Neural crest cell (in vitro differentiated cells): ENCODE data around the gene CEP350. TPM values are rescaled to one million over a fixed set of nuclear protein-coding genes. Genes with fewer than 3 reads are reported as not detected.

ENCODE experiments used
- DNase-seq: peaks from one replicate; pipeline ENCODE4 v3.0.0; 2021; ENCODE audit warnings: low read depth, mixed read lengths, low spot score
- H3K27ac Mint-ChIP-seq: one replicate; pipeline ENCODE4 v1.8.0; 2021; ENCODE audit warnings: mild to moderate bottlenecking, mixed read lengths; ENCODE audit not compliant: unreplicated experiment
- H3K27me3 Mint-ChIP-seq: 2 replicates; pipeline ENCODE4 v1.8.0; 2021; ENCODE audit warnings: low read depth, mild to moderate bottlenecking, mixed read lengths
- H3K36me3 Mint-ChIP-seq: 2 replicates; pipeline ENCODE4 v1.8.0; 2021; ENCODE audit warnings: low read depth, mild to moderate bottlenecking, mixed read lengths
- H3K4me1 Mint-ChIP-seq: 2 replicates; pipeline ENCODE4 v1.8.0; 2021; ENCODE audit warnings: mixed read lengths
- H3K4me3 Mint-ChIP-seq: one replicate; pipeline ENCODE4 v1.8.0; 2021; ENCODE audit warnings: mild to moderate bottlenecking, mixed read lengths
- H3K9me3 Mint-ChIP-seq: 2 replicates; pipeline ENCODE4 v1.8.0; 2021; ENCODE audit warnings: mixed read lengths
- total RNA-seq: library from RNA; stranded (reverse); gene quantifications from 2 replicates; pipeline ENCODE4 v1.2.1, GENCODE V29; 2021
- TF ChIP-seq, protein P1 (sequence below): fragments of 200-600 bp; sonication (generic); conservative IDR thresholded peaks from 2 replicates; pipeline ENCODE4 v1.5.0; 2021; ENCODE audit warnings: antibody characterized with exemption, mild to moderate bottlenecking

The CEP350 gene
- total RNA-seq, 1 donor from 2014 or later = 44.8 TPM

DNA sequence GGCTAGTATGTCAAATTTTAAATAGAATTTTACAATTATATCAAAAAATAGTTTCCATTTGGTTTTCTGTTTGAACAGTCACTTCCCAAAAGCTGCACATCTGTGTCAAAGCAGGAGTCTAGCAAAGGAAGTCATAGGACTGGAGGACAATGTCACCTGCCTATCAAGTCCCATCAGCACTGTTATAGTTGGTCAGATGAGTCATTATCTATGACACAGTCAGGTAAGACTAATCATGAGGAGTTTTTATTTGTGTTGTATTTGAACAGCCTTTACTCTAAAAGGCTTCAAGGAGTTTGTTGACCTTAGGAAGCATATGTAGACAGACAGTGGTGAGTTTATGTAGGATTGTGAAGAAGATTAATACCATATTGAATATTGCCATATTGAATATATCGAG lies 125.8 kb downstream of the CEP350 start:
- no peaks in the 10 kb centered on the region for H3K27me3 Mint-ChIP-seq
- no peak overlapping the region for H3K27ac Mint-ChIP-seq
- no peak overlapping the region for H3K4me3 Mint-ChIP-seq
- TF ChIP-seq, protein P1, sequence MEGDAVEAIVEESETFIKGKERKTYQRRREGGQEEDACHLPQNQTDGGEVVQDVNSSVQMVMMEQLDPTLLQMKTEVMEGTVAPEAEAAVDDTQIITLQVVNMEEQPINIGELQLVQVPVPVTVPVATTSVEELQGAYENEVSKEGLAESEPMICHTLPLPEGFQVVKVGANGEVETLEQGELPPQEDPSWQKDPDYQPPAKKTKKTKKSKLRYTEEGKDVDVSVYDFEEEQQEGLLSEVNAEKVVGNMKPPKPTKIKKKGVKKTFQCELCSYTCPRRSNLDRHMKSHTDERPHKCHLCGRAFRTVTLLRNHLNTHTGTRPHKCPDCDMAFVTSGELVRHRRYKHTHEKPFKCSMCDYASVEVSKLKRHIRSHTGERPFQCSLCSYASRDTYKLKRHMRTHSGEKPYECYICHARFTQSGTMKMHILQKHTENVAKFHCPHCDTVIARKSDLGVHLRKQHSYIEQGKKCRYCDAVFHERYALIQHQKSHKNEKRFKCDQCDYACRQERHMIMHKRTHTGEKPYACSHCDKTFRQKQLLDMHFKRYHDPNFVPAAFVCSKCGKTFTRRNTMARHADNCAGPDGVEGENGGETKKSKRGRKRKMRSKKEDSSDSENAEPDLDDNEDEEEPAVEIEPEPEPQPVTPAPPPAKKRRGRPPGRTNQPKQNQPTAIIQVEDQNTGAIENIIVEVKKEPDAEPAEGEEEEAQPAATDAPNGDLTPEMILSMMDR = no peak
- no peaks in the 10 kb centered on the region for H3K9me3 Mint-ChIP-seq
- H3K4me1 Mint-ChIP-seq = no peaks in the 10 kb centered on the region
- H3K36me3 Mint-ChIP-seq = peaks cover 7% of the 10 kb centered on the region
- no peak for DNase-seq

DNA sequence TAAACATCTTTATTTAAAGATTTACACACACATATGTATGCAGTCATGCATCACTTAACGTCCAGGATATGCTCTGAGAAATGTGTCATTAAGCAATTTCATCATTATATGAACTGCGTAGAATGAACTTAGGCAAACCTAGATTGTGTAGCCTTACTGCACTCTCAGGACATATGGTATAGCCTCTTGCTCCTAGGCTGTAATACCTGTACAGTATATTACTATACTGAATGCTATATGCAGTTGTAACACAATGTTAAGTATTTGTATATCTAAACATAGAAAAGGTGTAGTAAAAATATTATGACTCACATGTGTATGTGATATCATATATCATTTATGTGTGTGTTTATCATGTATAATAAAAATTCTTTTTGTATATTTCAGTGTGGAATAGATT lies 126.9 kb downstream of the CEP350 start:
- H3K27ac Mint-ChIP-seq = no peak overlapping the region
- TF ChIP-seq, protein P1 = no peak
- H3K27me3 Mint-ChIP-seq = no peaks in the 10 kb centered on the region
- no peaks in the 10 kb centered on the region for H3K9me3 Mint-ChIP-seq
- no peak for DNase-seq
- no peak overlapping the region for H3K4me3 Mint-ChIP-seq
- H3K4me1 Mint-ChIP-seq = no peaks in the 10 kb centered on the region
- peaks cover 4% of the 10 kb centered on the region for H3K36me3 Mint-ChIP-seq

DNA sequence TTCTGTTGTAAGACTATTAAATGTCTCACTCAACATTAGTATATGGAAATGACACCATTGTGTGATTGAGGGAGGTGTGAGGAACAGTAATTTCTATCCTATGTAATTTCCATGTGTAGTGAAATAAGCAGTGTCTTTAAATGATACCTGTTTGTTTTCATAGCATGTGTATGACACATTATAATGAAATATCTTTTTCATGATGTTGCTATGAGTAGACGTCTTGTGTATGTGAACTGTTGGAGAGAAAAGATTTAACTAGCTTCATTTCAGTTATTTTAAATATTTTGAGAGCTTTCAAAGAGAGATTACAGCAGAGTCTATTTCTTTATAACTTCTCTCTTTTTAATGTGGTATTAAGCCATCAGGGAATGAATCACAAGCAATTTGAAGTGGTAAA lies 128.6 kb downstream of the CEP350 start:
- no peak overlapping the region for H3K4me3 Mint-ChIP-seq
- H3K9me3 Mint-ChIP-seq = no peaks in the 10 kb centered on the region
- H3K36me3 Mint-ChIP-seq = peaks cover 4% of the 10 kb centered on the region
- DNase-seq = no peak
- TF ChIP-seq, protein P1 = no peak
- no peak overlapping the region for H3K27ac Mint-ChIP-seq
- no peaks in the 10 kb centered on the region for H3K4me1 Mint-ChIP-seq
- no peaks in the 10 kb centered on the region for H3K27me3 Mint-ChIP-seq

DNA sequence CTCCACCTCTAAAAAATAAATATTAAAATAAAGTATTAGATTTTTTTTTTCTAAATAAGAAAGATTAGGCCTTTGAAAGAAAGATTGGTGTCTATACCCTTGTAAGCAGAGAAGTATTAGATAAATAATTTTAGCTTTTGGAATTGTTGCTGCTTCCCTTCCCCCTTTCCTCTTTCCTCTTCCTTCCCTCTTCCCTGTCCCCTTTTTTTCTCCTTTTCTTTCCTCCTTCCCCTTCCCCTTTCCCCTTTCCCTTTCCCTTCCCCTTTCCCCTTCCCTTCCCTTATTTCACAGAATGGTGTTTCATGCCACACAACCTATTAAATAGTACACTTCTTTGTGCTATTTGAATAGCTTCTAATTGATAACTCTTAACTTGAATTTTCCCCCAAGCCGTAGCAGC lies 130.3 kb downstream of the CEP350 start:
- no peak overlapping the region for H3K4me3 Mint-ChIP-seq
- no peak for DNase-seq
- no peaks in the 10 kb centered on the region for H3K27me3 Mint-ChIP-seq
- H3K4me1 Mint-ChIP-seq = no peaks in the 10 kb centered on the region
- H3K27ac Mint-ChIP-seq = no peak overlapping the region
- TF ChIP-seq, protein P1 = no peak
- H3K9me3 Mint-ChIP-seq = no peaks in the 10 kb centered on the region
- H3K36me3 Mint-ChIP-seq = peaks cover 11% of the 10 kb centered on the region

DNA sequence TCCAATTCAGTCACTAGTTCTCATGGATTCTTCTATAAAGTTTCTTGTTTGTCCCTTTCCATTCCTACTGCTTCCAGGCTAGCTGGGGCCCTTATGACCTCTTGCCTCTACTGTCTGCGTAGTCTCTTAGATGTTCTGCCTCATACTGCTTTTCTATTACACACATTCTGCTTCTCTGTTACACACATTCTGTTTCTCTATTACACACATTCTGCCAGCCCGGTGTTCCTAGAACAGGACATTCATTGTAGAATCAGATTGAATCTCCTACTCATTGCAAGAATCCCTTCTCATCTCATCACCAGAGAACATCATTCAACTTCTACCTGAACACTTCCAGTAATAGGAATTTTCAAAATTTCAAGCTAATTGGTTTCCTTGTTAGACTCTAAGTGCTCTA lies 130.7 kb downstream of the CEP350 start:
- Mint-ChIP-seq H3K4me3 (no peak overlapping the region), H3K4me1 (no peaks in the 10 kb centered on the region), H3K27ac (peak overlapping the region; percentile 3), H3K27me3 (no peaks in the 10 kb centered on the region), H3K36me3 (peaks cover 13% of the 10 kb centered on the region), H3K9me3 (no peaks in the 10 kb centered on the region)
- TF ChIP-seq, protein P1 = no peak
- DNase-seq = no peak
